ENCODE data around the gene REEP3. TPM values are rescaled to one million over a fixed set of nuclear protein-coding genes. Genes with fewer than 3 reads are reported as not detected.

Gene REEP3
- total and polyA plus RNA-seq, 2 donors (not counting 1 experiment from before 2014, with no cell fraction given) = 2.2 to 8.8 TPM

DNA sequence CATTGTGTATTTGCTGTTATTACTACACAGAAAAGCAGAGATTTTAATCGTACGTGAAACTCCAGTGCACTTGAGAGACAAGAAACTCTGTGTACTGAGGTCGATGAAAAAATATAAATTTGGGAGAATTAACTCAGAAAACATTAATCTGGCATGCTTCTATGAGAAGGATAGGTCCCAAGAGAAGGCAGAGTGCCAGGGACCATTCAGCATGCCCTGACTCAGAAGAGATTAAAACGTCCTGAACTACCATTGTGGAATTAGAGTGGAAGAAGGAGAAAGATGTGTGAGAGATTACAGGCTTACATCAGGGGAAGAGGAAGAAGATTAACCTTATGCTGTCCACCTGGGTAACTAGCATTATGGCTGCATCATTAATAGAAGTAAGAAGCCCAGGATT, 72.4 kb downstream of the REEP3 start:
- no peak overlapping the region for H3K27ac ChIP-seq (ENCODE audit: low read length in 2 of 2)
- no peaks in the 10 kb centered on the region for H3K4me1 Mint-ChIP-seq
- H3K27me3 Mint-ChIP-seq = no peaks in the 10 kb centered on the region
- peaks cover 16% of the 10 kb centered on the region for H3K79me2 ChIP-seq (ENCODE audit: control insufficient read depth, insufficient read depth, low read length)
- no peak overlapping the region for H3K4me3 Mint-ChIP-seq
- no peak overlapping the region for H3K4me3 ChIP-seq (ENCODE audit: control extremely low read depth in 1 of 5, extremely low read depth in 1 of 5, insufficient read depth in 1 of 5, low read depth in 2 of 5, low read length in 4 of 5)
- 93% methylated on average over 3 of the region's 4 CpGs for WGBS (ENCODE audit: insufficient coverage)
- H3K4me1 ChIP-seq (ENCODE audit: control insufficient read depth in 2 of 2, insufficient read depth in 2 of 2, low read length in 2 of 2) = no peaks in the 10 kb centered on the region
- DNase-seq (no peak), ATAC-seq (ENCODE audit: low read depth) (no peak)
- H3K9me3 ChIP-seq (ENCODE audit: control extremely low read depth in 1 of 3, control insufficient read depth in 2 of 3, insufficient read depth in 1 of 3, low read length in 2 of 3) = no peaks in the 10 kb centered on the region
- no peak overlapping the region for H3K4me2 ChIP-seq (replicated peaks; ENCODE audit: low read depth, low read length, poor library complexity, severe bottlenecking)
- no peaks in the 10 kb centered on the region for H3K9me3 Mint-ChIP-seq (ENCODE audit: insufficient read depth)
- H3K27ac Mint-ChIP-seq = no peak overlapping the region
- H3K27me3 ChIP-seq (replicated peaks in 1 of 4; ENCODE audit: control extremely low read depth in 1 of 4, control insufficient read depth in 3 of 4, insufficient read depth in 4 of 4, low read length in 3 of 4) = no peaks in the 10 kb centered on the region
- ChIA-PET CTCF (no interaction called here), POLR2A (no interaction called here)
- H2AFZ ChIP-seq (ENCODE audit: insufficient read depth, low read depth, low read length, poor library complexity, severe bottlenecking) = no peak overlapping the region
- no peak overlapping the region for H3K9ac ChIP-seq (ENCODE audit: low read length)
- no peaks in the 10 kb centered on the region for H4K20me1 ChIP-seq (ENCODE audit: control insufficient read depth, insufficient read depth, low read length, poor library complexity, severe bottlenecking)
- intact Hi-C loops (cut with micrococcal nuclease) = no loop called here
- H3K36me3 ChIP-seq (replicated peaks in 1 of 2; ENCODE audit: control extremely low read depth in 1 of 2, control insufficient read depth in 1 of 2, extremely low read depth in 1 of 2, insufficient read depth in 2 of 2, low read length in 1 of 2) = peaks cover 0 to 4% of the 10 kb centered on the region in 2 experiments
- no peak for TF ChIP-seq EZH2 (IDR thresholded peaks at IDR 0.05; ENCODE audit: borderline replicate concordance, insufficient read depth, low read depth, low read length, poor library complexity, severe bottlenecking)
- TF ChIP-seq, protein P1, sequence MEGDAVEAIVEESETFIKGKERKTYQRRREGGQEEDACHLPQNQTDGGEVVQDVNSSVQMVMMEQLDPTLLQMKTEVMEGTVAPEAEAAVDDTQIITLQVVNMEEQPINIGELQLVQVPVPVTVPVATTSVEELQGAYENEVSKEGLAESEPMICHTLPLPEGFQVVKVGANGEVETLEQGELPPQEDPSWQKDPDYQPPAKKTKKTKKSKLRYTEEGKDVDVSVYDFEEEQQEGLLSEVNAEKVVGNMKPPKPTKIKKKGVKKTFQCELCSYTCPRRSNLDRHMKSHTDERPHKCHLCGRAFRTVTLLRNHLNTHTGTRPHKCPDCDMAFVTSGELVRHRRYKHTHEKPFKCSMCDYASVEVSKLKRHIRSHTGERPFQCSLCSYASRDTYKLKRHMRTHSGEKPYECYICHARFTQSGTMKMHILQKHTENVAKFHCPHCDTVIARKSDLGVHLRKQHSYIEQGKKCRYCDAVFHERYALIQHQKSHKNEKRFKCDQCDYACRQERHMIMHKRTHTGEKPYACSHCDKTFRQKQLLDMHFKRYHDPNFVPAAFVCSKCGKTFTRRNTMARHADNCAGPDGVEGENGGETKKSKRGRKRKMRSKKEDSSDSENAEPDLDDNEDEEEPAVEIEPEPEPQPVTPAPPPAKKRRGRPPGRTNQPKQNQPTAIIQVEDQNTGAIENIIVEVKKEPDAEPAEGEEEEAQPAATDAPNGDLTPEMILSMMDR (IDR thresholded peaks at IDR 0.05) = no peak

DNA sequence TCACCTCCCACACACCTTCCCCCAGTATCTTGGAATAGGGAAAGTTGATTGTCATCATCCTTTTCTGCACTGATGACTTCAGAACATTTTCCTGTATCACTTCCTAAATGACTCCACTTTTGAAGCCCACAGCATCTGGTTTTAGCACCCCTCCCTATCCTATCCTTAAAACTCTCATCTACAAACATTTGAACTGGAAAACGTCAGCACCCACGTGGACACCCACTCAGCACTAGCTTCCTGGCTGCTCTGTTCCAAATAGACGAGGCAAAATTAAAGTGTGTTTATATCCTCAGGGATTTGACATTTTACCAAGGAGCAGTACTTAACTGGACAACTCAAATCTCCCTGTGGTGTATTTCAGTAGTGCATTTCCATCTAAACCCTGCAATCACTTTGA, 73.9 kb downstream of the REEP3 start:
- no peaks in the 10 kb centered on the region for H3K27me3 ChIP-seq (replicated peaks in 1 of 4; ENCODE audit: control extremely low read depth in 1 of 4, control insufficient read depth in 3 of 4, insufficient read depth in 4 of 4, low read length in 3 of 4)
- no peak overlapping the region for H2AFZ ChIP-seq (ENCODE audit: insufficient read depth, low read depth, low read length, poor library complexity, severe bottlenecking)
- H4K20me1 ChIP-seq (ENCODE audit: control insufficient read depth, insufficient read depth, low read length, poor library complexity, severe bottlenecking) = no peaks in the 10 kb centered on the region
- no peak overlapping the region for H3K27ac ChIP-seq (ENCODE audit: low read length in 2 of 2)
- H3K4me2 ChIP-seq (replicated peaks; ENCODE audit: low read depth, low read length, poor library complexity, severe bottlenecking) = no peak overlapping the region
- DNase-seq = no peak
- Mint-ChIP-seq H3K4me3 (no peak overlapping the region), H3K4me1 (no peaks in the 10 kb centered on the region), H3K27ac (no peak overlapping the region), H3K27me3 (no peaks in the 10 kb centered on the region), H3K9me3 (ENCODE audit: insufficient read depth) (no peaks in the 10 kb centered on the region)
- ATAC-seq (ENCODE audit: low read depth) = no peak
- TF ChIP-seq, protein P1 (IDR thresholded peaks at IDR 0.05) = no peak
- no peak for TF ChIP-seq EZH2 (IDR thresholded peaks at IDR 0.05; ENCODE audit: borderline replicate concordance, insufficient read depth, low read depth, low read length, poor library complexity, severe bottlenecking)
- H3K79me2 ChIP-seq (ENCODE audit: control insufficient read depth, insufficient read depth, low read length) = peaks cover 3% of the 10 kb centered on the region
- no CpG with 5 or more reads among the region's 3 CpGs for WGBS (ENCODE audit: insufficient coverage)
- ChIA-PET CTCF (no interaction called here), POLR2A (no interaction called here)
- H3K4me1 ChIP-seq (ENCODE audit: control insufficient read depth in 2 of 2, insufficient read depth in 2 of 2, low read length in 2 of 2) = no peaks in the 10 kb centered on the region
- no peak overlapping the region for H3K9ac ChIP-seq (ENCODE audit: low read length)
- H3K36me3 ChIP-seq (replicated peaks in 1 of 2; ENCODE audit: control extremely low read depth in 1 of 2, control insufficient read depth in 1 of 2, extremely low read depth in 1 of 2, insufficient read depth in 2 of 2, low read length in 1 of 2) = peaks cover 0 to 4% of the 10 kb centered on the region in 2 experiments
- intact Hi-C loops (cut with micrococcal nuclease) = no loop called here
- no peak overlapping the region for H3K4me3 ChIP-seq (ENCODE audit: control extremely low read depth in 1 of 5, extremely low read depth in 1 of 5, insufficient read depth in 1 of 5, low read depth in 2 of 5, low read length in 4 of 5)
- no peaks in the 10 kb centered on the region for H3K9me3 ChIP-seq (ENCODE audit: control extremely low read depth in 1 of 3, control insufficient read depth in 2 of 3, insufficient read depth in 1 of 3, low read length in 2 of 3)

Data from B cell (primary cell).